Measurements from ENCODE around the gene PTPRM.

GRCh38 chr18:8001711-8002301 is 434.7 kb downstream of the PTPRM start:
- TF ChIP-seq CTCF (IDR thresholded peaks at IDR 0.05; ENCODE audit: poor library complexity, severe bottlenecking) (no peak), REST (IDR thresholded peaks at IDR 0.05; ENCODE audit: borderline replicate concordance) (no peak), TAF1 (IDR thresholded peaks at IDR 0.05; ENCODE audit: low read depth) (no peak), EZH2 (IDR thresholded peaks at IDR 0.05; ENCODE audit: borderline replicate concordance, insufficient read depth, low read length, poor library complexity, severe bottlenecking) (no peak), POLR2AphosphoS5 (IDR thresholded peaks at IDR 0.05) (no peak), SMC3 (conservative IDR thresholded peaks at IDR 0.05; ENCODE audit: poor library complexity) (no peak), EP300 (conservative IDR thresholded peaks at IDR 0.05; ENCODE audit: poor library complexity, severe bottlenecking) (no peak), RAD21 (conservative IDR thresholded peaks at IDR 0.05) (no peak)
